ENCODE data around the gene SLC38A6. TPM values are rescaled to one million over a fixed set of nuclear protein-coding genes. Genes with fewer than 3 reads are reported as not detected.

SLC38A6 gene
- total RNA-seq, 6 experiments from 2014 or later = 9.7 to 13.8 (median 11.1) TPM

DNA sequence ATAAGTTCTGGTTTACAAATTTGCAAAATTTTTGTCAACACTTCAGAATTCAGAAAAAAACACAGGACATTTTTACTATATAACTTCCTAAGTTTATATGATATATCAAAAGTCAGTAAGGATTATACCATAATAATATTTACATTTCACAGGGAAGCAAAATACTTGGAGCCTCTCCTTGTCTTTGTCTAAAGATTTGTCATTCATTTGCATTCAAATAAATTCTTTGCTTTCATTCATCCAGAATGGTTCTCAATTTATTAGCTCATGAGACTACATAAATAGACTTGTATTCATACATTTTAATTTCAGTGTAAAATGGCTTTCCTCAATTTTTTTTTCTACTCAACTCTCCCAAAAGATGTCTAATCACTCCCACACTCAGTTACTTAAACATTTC lies 96.4 kb downstream of the SLC38A6 start:
- TF ChIP-seq, protein P1, sequence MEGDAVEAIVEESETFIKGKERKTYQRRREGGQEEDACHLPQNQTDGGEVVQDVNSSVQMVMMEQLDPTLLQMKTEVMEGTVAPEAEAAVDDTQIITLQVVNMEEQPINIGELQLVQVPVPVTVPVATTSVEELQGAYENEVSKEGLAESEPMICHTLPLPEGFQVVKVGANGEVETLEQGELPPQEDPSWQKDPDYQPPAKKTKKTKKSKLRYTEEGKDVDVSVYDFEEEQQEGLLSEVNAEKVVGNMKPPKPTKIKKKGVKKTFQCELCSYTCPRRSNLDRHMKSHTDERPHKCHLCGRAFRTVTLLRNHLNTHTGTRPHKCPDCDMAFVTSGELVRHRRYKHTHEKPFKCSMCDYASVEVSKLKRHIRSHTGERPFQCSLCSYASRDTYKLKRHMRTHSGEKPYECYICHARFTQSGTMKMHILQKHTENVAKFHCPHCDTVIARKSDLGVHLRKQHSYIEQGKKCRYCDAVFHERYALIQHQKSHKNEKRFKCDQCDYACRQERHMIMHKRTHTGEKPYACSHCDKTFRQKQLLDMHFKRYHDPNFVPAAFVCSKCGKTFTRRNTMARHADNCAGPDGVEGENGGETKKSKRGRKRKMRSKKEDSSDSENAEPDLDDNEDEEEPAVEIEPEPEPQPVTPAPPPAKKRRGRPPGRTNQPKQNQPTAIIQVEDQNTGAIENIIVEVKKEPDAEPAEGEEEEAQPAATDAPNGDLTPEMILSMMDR (IDR thresholded peaks at IDR 0.05) = no peak
- Mint-ChIP-seq H3K4me1 (ENCODE audit: low read depth) (peaks cover 35% of the 10 kb centered on the region), H3K27ac (0 out of 2 replicates have a peak overlapping the region, but pooled peaks have one; percentile 30), H3K27me3 (ENCODE audit: insufficient read depth) (no peaks in the 10 kb centered on the region), H3K4me3 (no peak overlapping the region), H3K36me3 (ENCODE audit: low read depth) (peaks cover 25% of the 10 kb centered on the region), H3K9me3 (no peaks in the 10 kb centered on the region)
- no peak for DNase-seq

DNA sequence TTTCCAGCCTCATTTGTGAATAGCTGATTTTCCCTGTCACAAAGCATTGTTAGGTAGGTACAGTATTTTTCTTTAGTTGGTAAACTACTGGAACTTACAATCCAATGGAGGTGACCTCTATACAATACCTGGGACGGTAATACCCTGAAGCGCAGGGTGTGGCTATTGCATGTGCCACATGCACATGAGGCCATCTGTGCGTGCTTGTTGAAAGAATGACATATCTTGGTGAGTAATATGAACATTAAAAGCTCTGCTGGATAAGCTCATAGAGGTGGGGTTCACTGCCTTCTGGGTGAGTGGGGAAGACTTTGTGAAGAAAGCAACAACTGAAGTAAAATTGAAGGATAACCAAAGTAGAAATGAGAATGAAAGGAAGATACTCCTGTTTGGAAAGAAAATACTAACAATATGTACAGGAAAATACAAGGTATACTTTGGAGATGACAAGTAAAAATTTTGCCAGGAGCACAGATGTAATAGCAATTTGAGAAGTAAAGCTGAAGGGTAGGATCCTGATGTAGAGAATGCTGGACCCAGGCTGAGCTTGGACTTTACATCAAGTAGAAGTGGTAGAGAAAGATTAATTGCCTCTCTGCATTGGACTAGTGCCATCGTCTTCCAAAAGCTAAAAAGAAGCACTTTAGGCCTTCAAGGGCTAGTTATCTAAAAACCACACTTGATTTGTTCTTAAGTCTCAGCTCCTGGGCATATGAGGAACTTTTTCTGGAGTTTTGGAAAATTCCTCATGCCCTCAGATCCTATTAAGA lies 97.1 kb downstream of the SLC38A6 start:
- H3K36me3 Mint-ChIP-seq (ENCODE audit: low read depth) = peaks cover 23% of the 10 kb centered on the region
- TF ChIP-seq, protein P1 (IDR thresholded peaks at IDR 0.05) = no peak
- H3K27ac Mint-ChIP-seq = peak overlapping the region; percentile 30; the same call in 1 of the 2 replicates
- no peak overlapping the region for H3K4me3 Mint-ChIP-seq
- H3K9me3 Mint-ChIP-seq = no peaks in the 10 kb centered on the region
- H3K4me1 Mint-ChIP-seq (ENCODE audit: low read depth) = peaks cover 35% of the 10 kb centered on the region
- no peak for DNase-seq
- H3K27me3 Mint-ChIP-seq (ENCODE audit: insufficient read depth) = no peaks in the 10 kb centered on the region

DNA sequence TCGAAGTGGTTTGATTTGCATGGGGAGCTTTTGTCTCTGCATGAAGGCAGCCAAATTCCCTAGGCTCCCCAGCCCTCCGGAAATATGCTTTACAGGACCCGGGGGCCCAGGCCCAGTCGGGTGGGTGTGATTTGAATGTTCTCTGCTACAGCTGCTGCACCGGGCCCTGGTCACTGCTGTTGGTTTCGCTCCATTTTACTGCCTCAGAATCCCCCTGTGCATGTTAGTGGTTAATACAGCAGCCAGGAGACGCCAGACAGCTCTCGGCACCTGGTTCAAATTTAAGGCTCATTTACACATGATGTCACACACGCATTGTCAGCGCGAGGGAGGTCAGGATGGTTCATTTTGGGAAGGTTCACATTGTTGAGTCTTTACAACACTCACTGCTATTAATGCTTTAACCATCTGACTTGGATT lies 99.6 kb downstream of the SLC38A6 start:
- H3K36me3 Mint-ChIP-seq (ENCODE audit: low read depth) = peaks cover 30% of the 10 kb centered on the region; the same call in 1 of the 2 replicates
- TF ChIP-seq, protein P1 (IDR thresholded peaks at IDR 0.05) = peak; percentile 55; the same call in 1 of the 2 replicates
- no peaks in the 10 kb centered on the region for H3K9me3 Mint-ChIP-seq
- peaks cover 35% of the 10 kb centered on the region for H3K4me1 Mint-ChIP-seq (ENCODE audit: low read depth)
- peak overlapping the region; percentile 83 for H3K27ac Mint-ChIP-seq
- peak; percentile 82 for DNase-seq
- peak overlapping the region; percentile 38; the same call in 1 of the 2 replicates for H3K4me3 Mint-ChIP-seq
- H3K27me3 Mint-ChIP-seq (ENCODE audit: insufficient read depth) = no peaks in the 10 kb centered on the region

DNA sequence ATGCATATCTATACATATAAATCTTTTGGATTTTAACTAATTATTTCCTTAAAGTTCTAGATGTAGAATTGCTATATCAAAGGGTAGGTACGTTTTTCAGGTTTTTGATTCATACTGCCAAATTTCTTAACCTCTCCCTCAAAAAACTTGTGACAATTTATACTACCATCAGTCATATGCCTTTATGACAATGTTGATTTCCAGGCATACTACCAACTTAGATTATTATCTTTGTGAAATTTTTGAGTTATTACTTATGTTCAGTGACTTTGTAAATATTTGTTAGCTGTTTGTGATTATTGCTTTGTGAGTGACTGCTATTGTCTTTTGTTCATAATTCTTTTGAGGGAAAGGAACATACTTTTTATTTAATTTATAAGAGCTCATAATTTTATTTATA lies 107.0 kb downstream of the SLC38A6 start:
- DNase-seq = no peak
- peaks cover 9% of the 10 kb centered on the region; the same call in 1 of the 2 replicates for H3K4me1 Mint-ChIP-seq (ENCODE audit: low read depth)
- H3K27me3 Mint-ChIP-seq (ENCODE audit: insufficient read depth) = no peaks in the 10 kb centered on the region
- no peak overlapping the region for H3K4me3 Mint-ChIP-seq
- H3K36me3 Mint-ChIP-seq (ENCODE audit: low read depth) = peaks cover 17% of the 10 kb centered on the region
- H3K9me3 Mint-ChIP-seq = no peaks in the 10 kb centered on the region
- H3K27ac Mint-ChIP-seq = no peak overlapping the region
- TF ChIP-seq, protein P1 (IDR thresholded peaks at IDR 0.05) = no peak

DNA sequence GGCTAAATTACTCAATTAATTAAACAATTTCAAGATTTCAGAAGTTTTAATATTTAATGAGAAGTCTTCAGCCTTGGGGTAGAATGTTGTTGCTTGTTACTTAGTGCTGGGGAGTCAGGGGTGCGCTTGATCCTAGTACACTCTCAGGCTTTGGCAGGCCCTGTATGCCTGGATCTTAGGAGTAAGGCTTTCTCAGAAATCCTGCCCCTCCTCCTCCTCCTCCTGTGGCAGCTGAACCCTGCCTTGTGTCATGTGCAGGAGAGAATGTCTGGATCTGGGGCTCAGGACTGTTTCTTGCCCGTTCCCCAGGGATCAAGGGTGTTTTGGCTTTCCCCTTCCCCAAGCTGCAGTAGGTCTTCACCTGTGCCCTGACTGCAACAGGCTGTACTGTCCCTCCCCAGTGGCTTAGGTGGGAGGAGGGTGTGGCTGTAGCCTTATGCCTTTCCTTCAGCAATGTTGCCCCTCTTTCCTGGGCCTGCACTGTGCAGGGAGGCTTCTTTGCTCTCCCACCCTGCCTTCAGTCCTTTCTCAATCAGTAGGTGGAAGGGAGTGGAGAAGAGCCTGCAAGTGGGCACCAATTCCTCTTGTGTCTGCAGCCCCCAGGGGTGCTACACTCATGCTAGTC lies 108.2 kb downstream of the SLC38A6 start:
- H3K36me3 Mint-ChIP-seq (ENCODE audit: low read depth) = peaks cover 13% of the 10 kb centered on the region
- no peaks in the 10 kb centered on the region for H3K9me3 Mint-ChIP-seq
- H3K27ac Mint-ChIP-seq = no peak overlapping the region
- TF ChIP-seq, protein P1 (IDR thresholded peaks at IDR 0.05) = no peak
- no peak for DNase-seq
- no peak overlapping the region for H3K4me3 Mint-ChIP-seq
- H3K27me3 Mint-ChIP-seq (ENCODE audit: insufficient read depth) = no peaks in the 10 kb centered on the region
- peaks cover 9% of the 10 kb centered on the region; the same call in 1 of the 2 replicates for H3K4me1 Mint-ChIP-seq (ENCODE audit: low read depth)
